Left ventricle myocardium inferior (tissue), 1 donor: Measurements from ENCODE around the gene PRR19. TPM values are rescaled to one million over a fixed set of nuclear protein-coding genes. Genes with fewer than 3 reads are reported as not detected.
"Not testable (repeated sequence)": the region's sequence is repeated elsewhere in the genome, so short reads cannot be mapped to it uniquely, and the experiment has no call there.

ENCODE experiments used
- DNase-seq: peaks from one replicate; pipeline ENCODE4 v3.0.0-alpha.2; 2020
- H3K27ac ChIP-seq: fragments of 200-600 bp; replicated peaks from 2 replicates; pipeline ENCODE4 v1.8.0; 2021
- H3K27me3 ChIP-seq: fragments of 200-600 bp; 2 replicates; pipeline ENCODE4 v1.8.0; 2021; ENCODE audit warnings: low read depth
- H3K36me3 ChIP-seq: fragments of 200-600 bp; 2 replicates; pipeline ENCODE4 v1.8.0; 2021
- H3K4me1 ChIP-seq: fragments of 200-600 bp; 2 replicates; pipeline ENCODE4 v1.8.0; 2021
- H3K4me3 ChIP-seq: fragments of 200-600 bp; 2 replicates; pipeline ENCODE4 v1.8.0; 2021; ENCODE audit warnings: mild to moderate bottlenecking, moderate library complexity
- H3K9me3 ChIP-seq: fragments of 200-600 bp; replicated peaks from 2 replicates; pipeline ENCODE4 v1.8.0; 2021
- CTCF ChIP-seq: fragments of 200-600 bp; IDR thresholded peaks from 2 replicates; pipeline ENCODE4 v1.8.0; 2021; ENCODE audit warnings: antibody characterized with exemption, mild to moderate bottlenecking, borderline replicate concordance
- intact Hi-C: fragments of 100-400 bp; cut with micrococcal nuclease; formaldehyde crosslinking; loops from one replicate; pipeline ENCODE4 v1.11.0; 2022
- total RNA-seq: library from RNA; stranded (reverse); fragmentation: NEBNext Ultra II Directional; extraction: Animal tissue kit (Norgen Biotek cat#: 25700); gene quantifications from one replicate; pipeline ENCODE4 v1.2.1, GENCODE V29; 2021
- donor health status: DM: no; HTN: yes; CAD: no; lungs with severe emphysema.

The PRR19 gene
- total RNA-seq, 1 donor from 2014 or later = not detected

- H3K4me3 ChIP-seq = no peak overlapping the region
- H3K4me1 ChIP-seq = peaks cover 65% of the 10 kb centered on the region
- H3K27me3 ChIP-seq = peaks cover 12% of the 10 kb centered on the region
- no peaks in the 10 kb centered on the region for H3K36me3 ChIP-seq
- no peaks in the 10 kb centered on the region for H3K9me3 ChIP-seq
- intact Hi-C loops = no loop called here
- no peak overlapping the region for H3K27ac ChIP-seq
- DNase-seq = no peak
- no peak for TF ChIP-seq CTCF
These were observed 26.9 kb downstream of the PRR19 start for GRCh38 chr19:42328854-42329253.

GRCh38 chr19:42330241-42330711, 28.3 kb downstream of the PRR19 start:
- Histone ChIP-seq H3K4me1 (peaks cover 53% of the 10 kb centered on the region), H3K9me3 (no peaks in the 10 kb centered on the region), H3K27me3 (no peaks in the 10 kb centered on the region), H3K4me3 (no peak overlapping the region), H3K36me3 (peaks cover 5% of the 10 kb centered on the region), H3K27ac (no peak overlapping the region)
- intact Hi-C loops = no loop called here
- TF ChIP-seq CTCF = no peak
- no peak for DNase-seq

GRCh38 chr19:42331333-42331732, 29.4 kb downstream of the PRR19 start:
- H3K4me3 ChIP-seq, DNase-seq, intact Hi-C loops, H3K9me3 ChIP-seq, H3K27me3 ChIP-seq: not testable (repeated sequence)
- Histone ChIP-seq H3K27ac (peak overlapping the region; percentile 36), H3K4me1 (peaks cover 44% of the 10 kb centered on the region), H3K36me3 (peaks cover 15% of the 10 kb centered on the region)

GRCh38 chr19:42332059-42332458, 30.1 kb downstream of the PRR19 start:
- intact Hi-C loops = no loop called here
- DNase-seq = peak; percentile 37
- Histone ChIP-seq H3K27me3 (no peaks in the 10 kb centered on the region), H3K4me3 (no peak overlapping the region), H3K36me3 (peaks cover 23% of the 10 kb centered on the region), H3K9me3 (no peaks in the 10 kb centered on the region), H3K27ac (peak overlapping the region; percentile 36), H3K4me1 (peaks cover 36% of the 10 kb centered on the region)
- no peak for TF ChIP-seq CTCF

GRCh38 chr19:42333018-42333417, 31.1 kb downstream of the PRR19 start:
- Histone ChIP-seq H3K4me3 (no peak overlapping the region), H3K27me3 (no peaks in the 10 kb centered on the region), H3K36me3 (peaks cover 31% of the 10 kb centered on the region), H3K9me3 (no peaks in the 10 kb centered on the region), H3K4me1 (peaks cover 27% of the 10 kb centered on the region), H3K27ac (no peak overlapping the region)
- intact Hi-C loops = no loop called here
- no peak for TF ChIP-seq CTCF
- no peak for DNase-seq

GRCh38 chr19:42333975-42334696, 32.2 kb downstream of the PRR19 start:
- H3K9me3 ChIP-seq = no peaks in the 10 kb centered on the region
- DNase-seq = no peak
- H3K27me3 ChIP-seq = no peaks in the 10 kb centered on the region
- intact Hi-C loops = no loop called here
- H3K36me3 ChIP-seq = peaks cover 37% of the 10 kb centered on the region
- no peak overlapping the region for H3K27ac ChIP-seq
- H3K4me1 ChIP-seq = peaks cover 24% of the 10 kb centered on the region
- H3K4me3 ChIP-seq = no peak overlapping the region
- TF ChIP-seq CTCF = no peak
